A673 (cell line): ENCODE measurements around the gene GPBP1.

ENCODE experiments used
- CTCF ChIP-seq: fragments of 300-800, 200-600 bp; sonication (generic); conservative IDR thresholded peaks from 2 replicates; pipeline ENCODE4 v1.5.1; 2017; ENCODE audit warnings: low read depth, mild to moderate bottlenecking, antibody characterized with exemption, low read length, moderate library complexity, mixed read lengths
- EZH2 ChIP-seq: fragments of 200-600 bp; sonication (generic); IDR thresholded peaks from 2 replicates; pipeline ENCODE4 v1.6.1; 2017; ENCODE audit warnings: borderline replicate concordance, low read depth, mild to moderate bottlenecking, mixed read lengths, antibody characterized with exemption, low read length; ENCODE audit not compliant: poor library complexity, severe bottlenecking

GRCh38 chr5:57292336-57292735, 118.5 kb downstream of the GPBP1 start:
- TF ChIP-seq CTCF, result no peak
- no peak for TF ChIP-seq EZH2
